Kidney epithelial cell (primary cell): ENCODE data around the gene C14orf180. TPM values are rescaled to one million over a fixed set of nuclear protein-coding genes. Genes with fewer than 3 reads are reported as not detected.

ENCODE experiments used
- DNase-seq: peaks from one replicate; pipeline ENCODE4 v3.0.0-alpha.2; 2010; ENCODE audit warnings: low read depth
- H3K27me3 ChIP-seq: 2 replicates; pipeline ENCODE4 v1.6.0; 2011; ENCODE audit warnings: low read length; ENCODE audit not compliant: control insufficient read depth, insufficient read depth
- H3K36me3 ChIP-seq: 2 replicates; pipeline ENCODE4 v1.5.1; 2011; ENCODE audit warnings: low read length; ENCODE audit not compliant: control insufficient read depth, insufficient read depth
- H3K4me3 ChIP-seq: 2 replicates; pipeline ENCODE4 v1.5.1; 2011; ENCODE audit warnings: low read depth, mild to moderate bottlenecking, control low read depth, low read length
- CTCF ChIP-seq: IDR thresholded peaks from 2 replicates; pipeline ENCODE4 v1.5.1; 2011; ENCODE audit warnings: mild to moderate bottlenecking, moderate library complexity, low read length, control low read depth, inconsistent platforms; ENCODE audit not compliant: insufficient read depth, poor library complexity, severe bottlenecking
- total RNA-seq: library from RNA; depleted of rRNA; stranded (reverse); fragments of >200 nt; gene quantifications from 2 replicates; pipeline ENCODE4 v1.2.3, GENCODE V29; 2015

C14orf180 gene
- total RNA-seq, 1 donor from 2014 or later = not detected

GRCh38 chr14:104637546-104638003, 58.0 kb downstream of the C14orf180 start:
- H3K4me3 ChIP-seq = no peak overlapping the region
- peaks cover 25% of the 10 kb centered on the region for H3K27me3 ChIP-seq
- TF ChIP-seq CTCF = no peak
- H3K36me3 ChIP-seq = no peaks in the 10 kb centered on the region
- no peak for DNase-seq

GRCh38 chr14:104638190-104638589, 58.6 kb downstream of the C14orf180 start:
- Histone ChIP-seq H3K27me3 (peaks cover 23% of the 10 kb centered on the region), H3K4me3 (no peak overlapping the region), H3K36me3 (no peaks in the 10 kb centered on the region)
- TF ChIP-seq CTCF = no peak
- no peak for DNase-seq

GRCh38 chr14:104638927-104639450, 59.4 kb downstream of the C14orf180 start:
- H3K36me3 ChIP-seq = no peaks in the 10 kb centered on the region
- no peak overlapping the region for H3K4me3 ChIP-seq
- no peak for DNase-seq
- peaks cover 22% of the 10 kb centered on the region for H3K27me3 ChIP-seq
- no peak for TF ChIP-seq CTCF

- TF ChIP-seq CTCF = no peak
These were observed 59.9 kb downstream of the C14orf180 start for GRCh38 chr14:104639471-104639870.

More at GRCh38 chr14:104639471-104639870, 59.9 kb downstream of the C14orf180 start:
- no peak for DNase-seq
- no peaks in the 10 kb centered on the region for H3K36me3 ChIP-seq
- H3K4me3 ChIP-seq = no peak overlapping the region
- peaks cover 25% of the 10 kb centered on the region for H3K27me3 ChIP-seq

Other genes with a start within 250 kb of the C14orf180 start
- gene TMEM179, start 25.0 kb downstream of the C14orf180 start, total RNA-seq = not detected in 2 replicates
- gene INF2, start 109.9 kb downstream of the C14orf180 start, total RNA-seq = 109 and 131 TPM in 2 replicates
- 3.4 and 10.3 TPM in 2 replicates for gene ADSS1, start 144.5 kb downstream of the C14orf180 start, total RNA-seq
- gene SIVA1, start 173.4 kb downstream of the C14orf180 start, total RNA-seq = 222 and 235 TPM in 2 replicates
- 144 and 159 TPM in 2 replicates for gene AKT1, start 216.0 kb downstream of the C14orf180 start, total RNA-seq
- gene ZBTB42, start 221.3 kb downstream of the C14orf180 start, total RNA-seq = 8.4 and 13.8 TPM in 2 replicates